A549 (cell line): ENCODE results near the gene NCL.

Source experiments
- CTCF ChIP-seq: fragments of >200 bp; sonication (Bioruptor Twin); formaldehyde crosslinking; IDR thresholded peaks from 3 replicates; pipeline ENCODE4 v1.5.1; 2016
- MAZ ChIP-seq: fragments of 150-350 bp; IDR thresholded peaks from 2 replicates; pipeline ENCODE4 v1.6.1; 2014; ENCODE audit warnings: antibody characterized with exemption, low read depth, low read length, borderline replicate concordance
- NR3C1 ChIP-seq: fragments of >200 bp; sonication (Bioruptor Twin); formaldehyde crosslinking; IDR thresholded peaks from 3 replicates; pipeline ENCODE4 v1.6.1; 2017
- POLR2A ChIP-seq: IDR thresholded peaks from 2 replicates; pipeline ENCODE4 v1.6.1; 2012; ENCODE audit warnings: mild to moderate bottlenecking, low read length

GRCh38 chr2:231476920-231477319 lies 12.6 kb upstream of the NCL start:
- TF ChIP-seq CTCF (no peak), NR3C1 (no peak), MAZ (no peak), POLR2A (no peak)
